Activated CD4-positive, alpha-beta memory T cell treated with anti-CD3 and anti-CD28 coated beads for 36 hours (primary cell): ENCODE measurements around the gene TPTE. TPM values are rescaled to one million over a fixed set of nuclear protein-coding genes. Genes with fewer than 3 reads are reported as not detected.
"Not testable (repeated sequence)": the region's sequence is repeated elsewhere in the genome, so short reads cannot be mapped to it uniquely, and the experiment has no call there.

Source experiments
- CTCF ChIA-PET: fragments of 350-600 bp; sonication (Branson Sonifier 250); formaldehyde crosslinking; loops from one replicate; lab custom pipeline; 2021; ENCODE audit warnings: antibody characterized with exemption, inconsistent platforms; lab: Charles Lee
- POLR2A ChIA-PET: fragments of 350-600 bp; sonication (Branson Sonifier 250); formaldehyde crosslinking; loops from one replicate; lab custom pipeline; 2021; ENCODE audit warnings: antibody characterized with exemption; lab: Charles Lee
- DNase-seq: peaks from one replicate; pipeline ENCODE4 v3.0.0-alpha.2; 2020
- H3K27ac Mint-ChIP-seq: one replicate; pipeline ENCODE4 v1.8.0; 2021; ENCODE audit warnings: mixed read lengths
- H3K27me3 Mint-ChIP-seq: one replicate; pipeline ENCODE4 v1.8.0; 2021; ENCODE audit warnings: mixed read lengths
- H3K36me3 Mint-ChIP-seq: one replicate; pipeline ENCODE4 v1.8.0; 2021; ENCODE audit warnings: mixed read lengths
- H3K4me1 Mint-ChIP-seq: one replicate; pipeline ENCODE4 v1.8.0; 2021; ENCODE audit warnings: low read depth, mixed read lengths
- H3K4me3 Mint-ChIP-seq: one replicate; pipeline ENCODE4 v1.8.0; 2021; ENCODE audit warnings: mild to moderate bottlenecking, mixed read lengths
- H3K9me3 Mint-ChIP-seq: one replicate; pipeline ENCODE4 v1.8.0; 2021; ENCODE audit warnings: mixed read lengths
- intact Hi-C: fragments of 100-400 bp; cut with micrococcal nuclease; formaldehyde crosslinking; loops from one replicate; pipeline ENCODE4 v1.15.1; 2023
- total RNA-seq, 2 experiments: library from RNA; stranded (reverse); gene quantifications; one replicate each; pipeline ENCODE4 v1.2.3, GENCODE V29; 2021

The TPTE gene
- total RNA-seq, 2 experiments from 2014 or later = not detected

- H3K4me3 Mint-ChIP-seq, H3K4me1 Mint-ChIP-seq, CTCF ChIA-PET, intact Hi-C loops, DNase-seq, H3K27me3 Mint-ChIP-seq, POLR2A ChIA-PET, H3K27ac Mint-ChIP-seq, H3K36me3 Mint-ChIP-seq: not testable (repeated sequence)
- peaks cover 54% of the 10 kb centered on the region for H3K9me3 Mint-ChIP-seq
Measured at GRCh38 chr21:10548331-10548954, 27.1 kb downstream of the TPTE start.

GRCh38 chr21:10570803-10571202 lies 49.4 kb downstream of the TPTE start:
- H3K4me1 Mint-ChIP-seq, intact Hi-C loops, POLR2A ChIA-PET, CTCF ChIA-PET, H3K27me3 Mint-ChIP-seq, DNase-seq, H3K4me3 Mint-ChIP-seq, H3K36me3 Mint-ChIP-seq, H3K27ac Mint-ChIP-seq: not testable (repeated sequence)
- peaks cover 47% of the 10 kb centered on the region for H3K9me3 Mint-ChIP-seq

DNA sequence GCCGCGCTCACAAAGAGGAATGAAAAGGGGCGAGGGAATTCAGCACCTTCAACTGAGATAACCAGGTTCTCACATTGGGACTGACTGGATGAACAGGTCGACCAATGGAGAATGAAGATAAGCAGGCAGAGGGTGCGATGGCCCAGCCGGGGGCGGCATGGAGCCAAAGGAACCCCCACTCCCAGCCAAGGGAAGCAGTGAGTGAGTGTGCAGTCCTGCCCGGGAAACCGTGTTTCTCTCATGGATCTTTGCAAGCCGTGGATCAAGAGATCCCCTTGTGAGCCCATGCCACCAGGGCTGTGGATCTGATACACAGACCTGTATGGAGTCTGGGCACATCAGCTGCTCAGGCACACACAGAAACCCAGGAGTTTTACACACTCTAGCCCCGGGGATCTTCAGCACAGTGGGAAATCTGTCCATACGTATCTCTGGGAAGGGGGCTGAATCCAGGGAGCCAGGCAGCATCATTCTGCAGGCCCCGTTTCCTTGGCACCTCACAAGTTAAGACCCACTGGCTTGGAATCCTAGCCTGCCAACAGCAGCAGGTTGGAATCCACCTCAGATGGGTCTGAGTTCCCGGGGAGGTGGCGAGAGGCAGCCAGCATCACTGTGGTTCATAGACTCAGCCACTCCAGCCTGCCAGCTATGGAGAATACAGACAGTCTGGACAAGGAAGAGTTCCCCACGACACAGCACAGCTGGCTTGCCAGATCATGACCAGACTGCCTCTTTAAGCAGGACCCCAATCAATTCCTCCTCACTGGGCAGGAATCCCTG lies 53.3 kb downstream of the TPTE start:
- H3K36me3 Mint-ChIP-seq, CTCF ChIA-PET: not testable (repeated sequence)
- peaks cover 36% of the 10 kb centered on the region for H3K9me3 Mint-ChIP-seq

DNA sequence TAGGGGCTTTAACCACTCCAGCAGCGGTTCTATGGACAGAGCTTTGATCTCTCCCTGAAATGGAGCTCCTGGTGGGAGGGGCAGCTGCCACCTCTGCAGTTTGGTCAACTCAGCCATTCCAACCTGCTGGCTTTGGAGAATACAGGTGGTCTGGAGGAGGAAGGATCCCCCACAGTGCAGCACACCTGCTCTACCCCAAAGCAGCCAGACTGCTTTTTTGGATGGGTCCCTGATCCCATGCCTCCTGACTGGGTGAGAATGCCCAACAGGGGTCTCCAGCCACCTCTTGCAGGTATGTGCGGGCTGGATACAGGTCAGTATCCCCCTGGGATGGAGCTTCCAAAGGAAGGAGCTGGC lies 53.9 kb downstream of the TPTE start:
- H3K4me3 Mint-ChIP-seq = no peak overlapping the region
- DNase-seq = no peak
- H3K9me3 Mint-ChIP-seq = peaks cover 32% of the 10 kb centered on the region
- no peak overlapping the region for H3K27ac Mint-ChIP-seq
- H3K27me3 Mint-ChIP-seq = no peaks in the 10 kb centered on the region
- no peaks in the 10 kb centered on the region for H3K36me3 Mint-ChIP-seq
- no peaks in the 10 kb centered on the region for H3K4me1 Mint-ChIP-seq
- intact Hi-C loops = no loop called here
- CTCF ChIA-PET = no interaction called here
- POLR2A ChIA-PET = no interaction called here

More for the DNA sequence above, 53.3 kb downstream of the TPTE start:
- H3K27ac Mint-ChIP-seq, H3K4me3 Mint-ChIP-seq, intact Hi-C loops, H3K4me1 Mint-ChIP-seq, H3K27me3 Mint-ChIP-seq, POLR2A ChIA-PET, DNase-seq: not testable (repeated sequence)

DNA sequence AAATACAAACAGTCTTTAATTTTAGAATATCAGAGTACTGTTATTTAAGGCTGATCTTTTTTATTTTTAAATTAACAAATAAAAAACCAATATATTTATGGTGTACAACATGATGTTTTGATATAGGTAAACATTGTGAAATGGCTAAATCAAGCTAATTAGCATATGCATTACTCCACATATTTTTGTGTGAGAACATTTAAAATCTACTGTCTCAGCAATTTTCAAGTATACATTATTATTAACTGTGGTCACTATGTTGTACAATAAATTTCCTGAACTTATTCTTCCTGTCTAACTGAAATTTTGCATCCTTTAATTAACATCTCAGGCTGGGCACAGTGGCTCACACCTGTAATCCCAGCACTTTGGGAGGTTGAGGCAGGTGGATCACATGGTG lies 57.5 kb downstream of the TPTE start:
- H3K27ac Mint-ChIP-seq, H3K36me3 Mint-ChIP-seq, H3K27me3 Mint-ChIP-seq, H3K4me1 Mint-ChIP-seq, intact Hi-C loops, CTCF ChIA-PET, DNase-seq, H3K4me3 Mint-ChIP-seq, POLR2A ChIA-PET: not testable (repeated sequence)
- H3K9me3 Mint-ChIP-seq = peaks cover 29% of the 10 kb centered on the region

GRCh38 chr21:10589115-10589514 lies 67.7 kb downstream of the TPTE start:
- H3K4me3 Mint-ChIP-seq, H3K4me1 Mint-ChIP-seq, H3K27ac Mint-ChIP-seq, H3K9me3 Mint-ChIP-seq, intact Hi-C loops, DNase-seq, H3K36me3 Mint-ChIP-seq, POLR2A ChIA-PET, H3K27me3 Mint-ChIP-seq, CTCF ChIA-PET: not testable (repeated sequence)

GRCh38 chr21:10607074-10607473 lies 85.7 kb downstream of the TPTE start:
- H3K27me3 Mint-ChIP-seq, intact Hi-C loops, H3K4me3 Mint-ChIP-seq, POLR2A ChIA-PET, H3K9me3 Mint-ChIP-seq, H3K4me1 Mint-ChIP-seq, CTCF ChIA-PET, H3K27ac Mint-ChIP-seq, H3K36me3 Mint-ChIP-seq, DNase-seq: not testable (repeated sequence)

DNA sequence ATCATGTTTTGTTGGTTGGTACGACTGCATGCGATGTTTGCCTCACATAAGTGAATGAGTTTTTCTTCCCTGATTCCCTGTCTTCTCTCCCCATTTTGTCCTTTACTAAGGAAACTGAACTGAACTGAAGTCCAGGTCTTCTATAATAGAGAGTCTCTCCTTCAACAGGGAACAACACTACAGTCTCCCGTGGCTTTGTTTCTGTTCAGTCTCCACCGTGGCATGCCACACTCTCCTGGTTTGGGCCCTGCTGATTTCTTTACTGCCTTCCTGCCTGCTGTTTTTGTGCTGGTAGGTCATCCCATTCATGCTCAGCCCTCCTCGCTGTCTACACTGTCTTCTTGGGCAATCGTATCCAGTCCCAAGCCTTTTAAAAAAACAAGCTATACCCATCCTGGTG lies 92.9 kb downstream of the TPTE start:
- H3K4me1 Mint-ChIP-seq, intact Hi-C loops, H3K9me3 Mint-ChIP-seq, CTCF ChIA-PET, H3K4me3 Mint-ChIP-seq, H3K27me3 Mint-ChIP-seq, POLR2A ChIA-PET, H3K36me3 Mint-ChIP-seq, DNase-seq, H3K27ac Mint-ChIP-seq: not testable (repeated sequence)

- H3K4me3 Mint-ChIP-seq, DNase-seq, H3K9me3 Mint-ChIP-seq, H3K36me3 Mint-ChIP-seq, H3K27ac Mint-ChIP-seq, CTCF ChIA-PET, POLR2A ChIA-PET, H3K4me1 Mint-ChIP-seq, H3K27me3 Mint-ChIP-seq, intact Hi-C loops: not testable (repeated sequence)
Measured at GRCh38 chr21:10616061-10616460, 94.7 kb downstream of the TPTE start.

DNA sequence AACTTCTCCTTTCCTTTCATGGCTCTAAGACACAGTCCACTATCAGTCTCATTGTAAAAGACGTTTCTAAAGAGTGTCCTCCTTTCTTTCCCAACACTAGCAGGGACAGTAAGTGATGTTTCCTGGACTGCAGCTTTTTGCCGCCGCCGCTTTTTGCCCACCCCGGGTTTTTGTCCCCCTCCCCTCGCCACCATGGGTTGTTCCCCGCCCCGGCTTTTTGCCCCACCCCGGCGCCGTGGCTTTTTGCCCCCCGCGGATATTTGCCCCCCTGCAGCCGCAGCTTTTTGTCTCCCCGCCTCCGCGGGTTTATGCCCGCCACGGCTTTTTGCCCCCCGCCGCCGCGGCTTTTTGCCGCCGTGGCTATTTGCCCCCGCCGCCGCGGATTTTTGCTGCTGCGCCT lies 95.2 kb downstream of the TPTE start:
- CTCF ChIA-PET = no interaction called here
- Mint-ChIP-seq H3K4me1 (no peaks in the 10 kb centered on the region), H3K4me3 (no peak overlapping the region), H3K36me3 (no peaks in the 10 kb centered on the region), H3K27ac (no peak overlapping the region), H3K9me3 (peaks cover 4% of the 10 kb centered on the region), H3K27me3 (no peaks in the 10 kb centered on the region)
- POLR2A ChIA-PET = no interaction called here
- DNase-seq = no peak
- intact Hi-C loops = no loop called here

GRCh38 chr21:10617133-10617752 lies 95.9 kb downstream of the TPTE start:
- H3K9me3 Mint-ChIP-seq, H3K27me3 Mint-ChIP-seq, H3K36me3 Mint-ChIP-seq, intact Hi-C loops, POLR2A ChIA-PET, H3K27ac Mint-ChIP-seq, DNase-seq, H3K4me3 Mint-ChIP-seq, H3K4me1 Mint-ChIP-seq, CTCF ChIA-PET: not testable (repeated sequence)

DNA sequence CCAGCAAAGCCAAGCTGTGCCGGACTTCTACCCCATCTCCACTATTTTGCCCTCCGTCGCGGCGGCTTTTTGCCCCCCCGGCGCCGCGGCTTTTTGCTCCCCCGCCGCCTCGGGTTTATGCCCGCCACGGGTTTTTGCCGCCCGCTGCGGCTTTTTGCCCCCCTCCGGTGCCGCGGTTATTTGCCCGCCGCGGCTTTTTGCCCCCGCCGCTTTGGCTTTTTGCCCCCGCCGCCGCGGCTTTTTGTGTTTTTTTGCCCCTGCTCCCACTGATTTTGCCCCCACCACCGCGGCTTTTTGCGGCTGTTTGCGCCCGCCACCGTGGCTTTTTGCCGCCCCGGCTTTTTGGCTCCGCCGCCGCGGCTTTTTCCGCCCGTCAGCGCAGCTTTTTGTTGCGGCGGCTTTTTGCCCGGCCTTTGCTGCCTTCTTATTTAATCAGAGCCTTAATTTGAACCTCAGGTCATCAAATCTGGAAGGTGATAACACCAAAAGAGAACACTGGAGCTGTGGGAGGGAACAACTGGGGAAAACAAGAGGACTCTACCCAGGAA lies 106.0 kb downstream of the TPTE start:
- Mint-ChIP-seq H3K27ac (no peak overlapping the region), H3K36me3 (no peaks in the 10 kb centered on the region), H3K4me3 (no peak overlapping the region), H3K4me1 (no peaks in the 10 kb centered on the region), H3K9me3 (no peaks in the 10 kb centered on the region), H3K27me3 (no peaks in the 10 kb centered on the region)
- DNase-seq = no peak
- POLR2A ChIA-PET = no interaction called here
- CTCF ChIA-PET = no interaction called here
- intact Hi-C loops = no loop called here
